ENCODE results near the gene DEPP1. TPM values are rescaled to one million over a fixed set of nuclear protein-coding genes. Genes with fewer than 3 reads are reported as not detected.
A peak's percentile ranks its signal among the peaks of the same experiment; 100 is the strongest.

DEPP1 gene
- polyA plus RNA-seq, 3 donors = not detected

- no peaks in the 10 kb centered on the region for H3K27me3 ChIP-seq (ENCODE audit: control insufficient read depth in 2 of 2, insufficient read depth in 2 of 2, low read length in 2 of 2)
- peaks cover 40 to 54% of the 10 kb centered on the region in 2 donors for H3K4me1 ChIP-seq (ENCODE audit: control insufficient read depth in 1 of 2, insufficient read depth in 2 of 2, low read length in 2 of 2)
- TF ChIP-seq, protein P1, sequence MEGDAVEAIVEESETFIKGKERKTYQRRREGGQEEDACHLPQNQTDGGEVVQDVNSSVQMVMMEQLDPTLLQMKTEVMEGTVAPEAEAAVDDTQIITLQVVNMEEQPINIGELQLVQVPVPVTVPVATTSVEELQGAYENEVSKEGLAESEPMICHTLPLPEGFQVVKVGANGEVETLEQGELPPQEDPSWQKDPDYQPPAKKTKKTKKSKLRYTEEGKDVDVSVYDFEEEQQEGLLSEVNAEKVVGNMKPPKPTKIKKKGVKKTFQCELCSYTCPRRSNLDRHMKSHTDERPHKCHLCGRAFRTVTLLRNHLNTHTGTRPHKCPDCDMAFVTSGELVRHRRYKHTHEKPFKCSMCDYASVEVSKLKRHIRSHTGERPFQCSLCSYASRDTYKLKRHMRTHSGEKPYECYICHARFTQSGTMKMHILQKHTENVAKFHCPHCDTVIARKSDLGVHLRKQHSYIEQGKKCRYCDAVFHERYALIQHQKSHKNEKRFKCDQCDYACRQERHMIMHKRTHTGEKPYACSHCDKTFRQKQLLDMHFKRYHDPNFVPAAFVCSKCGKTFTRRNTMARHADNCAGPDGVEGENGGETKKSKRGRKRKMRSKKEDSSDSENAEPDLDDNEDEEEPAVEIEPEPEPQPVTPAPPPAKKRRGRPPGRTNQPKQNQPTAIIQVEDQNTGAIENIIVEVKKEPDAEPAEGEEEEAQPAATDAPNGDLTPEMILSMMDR (IDR thresholded peaks at IDR 0.05) = no peak
- Mint-ChIP-seq H3K27ac (peak overlapping the region in 4 of 7 donors; percentile 12 to 64 (median 42)), H3K4me1 (peaks cover 55% of the 10 kb centered on the region), H3K9me3 (peaks cover 0 to 4% (median 3%) of the 10 kb centered on the region in 7 donors), H3K4me3 (no peak overlapping the region), H3K36me3 (peaks cover 48 to 55% of the 10 kb centered on the region in 2 donors), H3K27me3 (ENCODE audit: low read depth in 3 of 3) (peaks cover 0 to 1% (median 0%) of the 10 kb centered on the region in 3 donors)
- H3K9ac ChIP-seq (ENCODE audit: insufficient read depth, low read length, poor library complexity, severe bottlenecking) = no peak overlapping the region
- peaks cover 13 to 54% of the 10 kb centered on the region in 2 donors for H3K36me3 ChIP-seq (replicated peaks in 1 of 2; ENCODE audit: control insufficient read depth in 1 of 2, insufficient read depth in 2 of 2, low read length in 2 of 2)
- no peak overlapping the region for H3K4me3 ChIP-seq (replicated peaks in 1 of 3; ENCODE audit: low read depth in 2 of 3, low read length in 3 of 3)
- peaks cover 65% of the 10 kb centered on the region for H4K20me1 ChIP-seq (ENCODE audit: insufficient read depth, low read length)
- H3K27ac ChIP-seq (ENCODE audit: low read depth in 1 of 2, low read length in 2 of 2) = peak overlapping the region in 1 of 2 donors; percentile 81
- H3K4me2 ChIP-seq (replicated peaks; ENCODE audit: extremely low read depth, low read length, poor library complexity, severe bottlenecking) = no peak overlapping the region
- intact Hi-C loops (cut with micrococcal nuclease) = no loop called here
- DNase-seq = no peak
- H3K79me2 ChIP-seq (ENCODE audit: insufficient read depth, low read length) = peaks cover 97% of the 10 kb centered on the region
- WGBS (ENCODE audit: insufficient coverage) = 98% methylated on average over 4 of the region's 4 CpGs
- no peaks in the 10 kb centered on the region for H3K9me3 ChIP-seq (replicated peaks in 1 of 2; ENCODE audit: control insufficient read depth in 1 of 2, insufficient read depth in 1 of 2, low read length in 2 of 2)
- H2AFZ ChIP-seq (ENCODE audit: insufficient read depth, low read depth, low read length, poor library complexity, severe bottlenecking) = no peak overlapping the region
Measured at GRCh38 chr10:44956226-44956625, 22.4 kb downstream of the DEPP1 start.

- intact Hi-C loops (cut with micrococcal nuclease) = no loop called here
- Histone ChIP-seq H3K9me3 (replicated peaks in 1 of 2; ENCODE audit: control insufficient read depth in 1 of 2, insufficient read depth in 1 of 2, low read length in 2 of 2) (no peaks in the 10 kb centered on the region), H3K27ac (ENCODE audit: low read depth in 1 of 2, low read length in 2 of 2) (peak overlapping the region in 1 of 2 donors; percentile 6), H3K27me3 (ENCODE audit: control insufficient read depth in 2 of 2, insufficient read depth in 2 of 2, low read length in 2 of 2) (no peaks in the 10 kb centered on the region), H3K79me2 (ENCODE audit: insufficient read depth, low read length) (peaks cover 96% of the 10 kb centered on the region), H3K36me3 (replicated peaks in 1 of 2; ENCODE audit: control insufficient read depth in 1 of 2, insufficient read depth in 2 of 2, low read length in 2 of 2) (peaks cover 13 to 58% of the 10 kb centered on the region in 2 donors), H3K4me3 (replicated peaks in 1 of 3; ENCODE audit: low read depth in 2 of 3, low read length in 3 of 3) (no peak overlapping the region), H3K9ac (ENCODE audit: insufficient read depth, low read length, poor library complexity, severe bottlenecking) (no peak overlapping the region), H3K4me2 (replicated peaks; ENCODE audit: extremely low read depth, low read length, poor library complexity, severe bottlenecking) (no peak overlapping the region), H2AFZ (ENCODE audit: insufficient read depth, low read depth, low read length, poor library complexity, severe bottlenecking) (no peak overlapping the region), H3K4me1 (ENCODE audit: control insufficient read depth in 1 of 2, insufficient read depth in 2 of 2, low read length in 2 of 2) (peaks cover 39 to 54% of the 10 kb centered on the region in 2 donors), H4K20me1 (ENCODE audit: insufficient read depth, low read length) (peaks cover 61% of the 10 kb centered on the region)
- WGBS (ENCODE audit: insufficient coverage) = 94% methylated on average over 3 of the region's 8 CpGs
- H3K27ac Mint-ChIP-seq = peak overlapping the region in 2 of 7 donors; percentile 28 to 50
- peaks cover 50 to 61% of the 10 kb centered on the region in 2 donors for H3K36me3 Mint-ChIP-seq
- peaks cover 0 to 1% (median 0%) of the 10 kb centered on the region in 3 donors for H3K27me3 Mint-ChIP-seq (ENCODE audit: low read depth in 3 of 3)
- TF ChIP-seq, protein P1 (IDR thresholded peaks at IDR 0.05) = no peak
- no peak for DNase-seq
- no peak overlapping the region for H3K4me3 Mint-ChIP-seq
- H3K9me3 Mint-ChIP-seq = peaks cover 0 to 4% (median 3%) of the 10 kb centered on the region in 7 donors
- H3K4me1 Mint-ChIP-seq = peaks cover 54% of the 10 kb centered on the region
Measured at GRCh38 chr10:44955413-44956070, 23.1 kb downstream of the DEPP1 start.
